BE2C (cell line): ENCODE data around the gene TTLL1.

Experiments used
- DNase-seq: peaks from one replicate; pipeline ENCODE4 v3.0.0-alpha.2; 2020
- H3K27me3 ChIP-seq: fragments of 250-450 bp; sonication (Bioruptor Pico); 2 replicates; pipeline ENCODE4 v1.5.1; 2020; ENCODE audit warnings: mild to moderate bottlenecking
- H3K36me3 ChIP-seq: fragments of 250-450 bp; sonication (Bioruptor Pico); 2 replicates; pipeline ENCODE4 v1.5.1; 2020; ENCODE audit warnings: mild to moderate bottlenecking
- H3K4me1 ChIP-seq: fragments of 250-450 bp; sonication (Bioruptor Pico); 2 replicates; pipeline ENCODE4 v1.5.1; 2020
- H3K4me3 ChIP-seq: 2 replicates; pipeline ENCODE4 v1.5.1; 2011; ENCODE audit warnings: low read depth, low read length
- H3K9me3 ChIP-seq: fragments of 250-450 bp; sonication (Bioruptor Pico); 2 replicates; pipeline ENCODE4 v1.5.1; 2020
- TF ChIP-seq, protein P1 (sequence below): IDR thresholded peaks from 2 replicates; pipeline ENCODE4 v1.5.1; 2012; ENCODE audit warnings: mild to moderate bottlenecking, low read depth, low read length

TTLL1 gene

DNA sequence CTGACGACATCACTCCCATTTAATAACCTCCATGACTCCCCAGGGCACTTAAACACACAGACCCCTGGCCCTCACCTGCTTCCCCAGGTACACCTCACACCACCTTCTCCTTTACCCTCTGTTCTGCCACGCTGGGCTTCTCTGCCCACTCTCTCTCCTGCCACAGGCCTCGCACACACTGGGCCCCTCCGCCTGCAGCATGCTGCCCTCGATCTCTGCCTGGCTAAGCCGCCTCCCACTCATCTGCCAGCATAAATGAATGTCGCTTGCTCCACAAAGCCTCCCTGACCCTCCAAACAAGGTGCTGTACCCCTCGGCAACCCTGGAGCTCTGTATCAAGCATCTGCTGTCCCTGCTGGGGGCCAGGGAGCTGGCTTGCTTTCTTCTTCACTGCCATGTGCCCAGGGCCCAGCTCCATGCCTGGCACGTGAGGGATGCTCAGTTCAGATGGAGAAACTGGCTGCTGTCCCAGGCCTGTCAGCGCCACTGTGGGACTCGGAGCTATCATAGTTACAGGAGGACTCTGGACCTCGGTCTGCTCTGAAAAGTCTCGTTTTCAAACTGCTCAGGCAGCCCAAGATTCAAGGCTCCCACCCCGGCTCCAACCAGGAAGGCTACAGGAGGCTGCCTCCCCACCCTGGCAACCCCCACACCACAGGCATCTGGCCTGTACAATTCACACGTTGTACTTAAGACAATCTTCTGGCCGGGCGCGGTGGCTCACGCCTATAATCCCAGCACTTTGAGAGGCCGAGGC, 11.9 kb downstream of the TTLL1 start:
- no peak overlapping the region for H3K4me3 ChIP-seq
- TF ChIP-seq, protein P1, sequence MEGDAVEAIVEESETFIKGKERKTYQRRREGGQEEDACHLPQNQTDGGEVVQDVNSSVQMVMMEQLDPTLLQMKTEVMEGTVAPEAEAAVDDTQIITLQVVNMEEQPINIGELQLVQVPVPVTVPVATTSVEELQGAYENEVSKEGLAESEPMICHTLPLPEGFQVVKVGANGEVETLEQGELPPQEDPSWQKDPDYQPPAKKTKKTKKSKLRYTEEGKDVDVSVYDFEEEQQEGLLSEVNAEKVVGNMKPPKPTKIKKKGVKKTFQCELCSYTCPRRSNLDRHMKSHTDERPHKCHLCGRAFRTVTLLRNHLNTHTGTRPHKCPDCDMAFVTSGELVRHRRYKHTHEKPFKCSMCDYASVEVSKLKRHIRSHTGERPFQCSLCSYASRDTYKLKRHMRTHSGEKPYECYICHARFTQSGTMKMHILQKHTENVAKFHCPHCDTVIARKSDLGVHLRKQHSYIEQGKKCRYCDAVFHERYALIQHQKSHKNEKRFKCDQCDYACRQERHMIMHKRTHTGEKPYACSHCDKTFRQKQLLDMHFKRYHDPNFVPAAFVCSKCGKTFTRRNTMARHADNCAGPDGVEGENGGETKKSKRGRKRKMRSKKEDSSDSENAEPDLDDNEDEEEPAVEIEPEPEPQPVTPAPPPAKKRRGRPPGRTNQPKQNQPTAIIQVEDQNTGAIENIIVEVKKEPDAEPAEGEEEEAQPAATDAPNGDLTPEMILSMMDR, result no peak
- H3K4me1 ChIP-seq, result no peaks in the 10 kb centered on the region
- H3K27me3 ChIP-seq, result no peaks in the 10 kb centered on the region
- no peaks in the 10 kb centered on the region for H3K9me3 ChIP-seq
- no peak for DNase-seq
- no peaks in the 10 kb centered on the region for H3K36me3 ChIP-seq

- Histone ChIP-seq H3K4me3 (no peak overlapping the region), H3K36me3 (no peaks in the 10 kb centered on the region), H3K4me1 (no peaks in the 10 kb centered on the region), H3K9me3 (no peaks in the 10 kb centered on the region), H3K27me3 (no peaks in the 10 kb centered on the region)
- TF ChIP-seq, protein P1, result no peak
- DNase-seq, result no peak
Measured at GRCh38 chr22:43066844-43067385, 22.3 kb downstream of the TTLL1 start.

- Histone ChIP-seq H3K4me3 (no peak overlapping the region), H3K36me3 (no peaks in the 10 kb centered on the region), H3K4me1 (no peaks in the 10 kb centered on the region), H3K27me3 (no peaks in the 10 kb centered on the region), H3K9me3 (no peaks in the 10 kb centered on the region)
- DNase-seq, result peak; percentile 35
- TF ChIP-seq, protein P1, result no peak
Measured at GRCh38 chr22:43066134-43066533, 23.1 kb downstream of the TTLL1 start.

DNA sequence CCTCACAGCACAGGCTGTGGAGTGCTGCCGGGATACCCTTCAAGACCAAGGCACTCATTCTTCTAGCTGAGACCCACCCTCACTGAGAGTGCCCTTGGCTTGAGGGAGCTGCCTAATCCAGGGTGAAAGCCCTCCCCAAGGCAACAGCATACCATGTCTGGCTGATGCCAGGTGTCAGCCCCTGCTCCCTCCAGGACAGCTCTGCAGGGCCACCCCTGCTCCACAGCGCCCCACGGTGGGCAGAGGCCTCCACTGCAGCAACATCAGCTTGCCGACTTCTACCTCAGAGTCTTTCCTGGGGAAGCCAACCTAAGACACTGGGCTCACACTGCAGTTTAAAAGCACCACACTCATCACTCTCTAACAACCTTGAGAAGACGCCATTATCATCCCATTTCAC, 29.0 kb downstream of the TTLL1 start:
- TF ChIP-seq, protein P1, result peak; percentile 86
- DNase-seq, result peak; percentile 72
- Histone ChIP-seq H3K4me1 (no peaks in the 10 kb centered on the region), H3K4me3 (no peak overlapping the region), H3K9me3 (no peaks in the 10 kb centered on the region), H3K27me3 (no peaks in the 10 kb centered on the region), H3K36me3 (no peaks in the 10 kb centered on the region)

- no peaks in the 10 kb centered on the region for H3K4me1 ChIP-seq
- H3K27me3 ChIP-seq, result no peaks in the 10 kb centered on the region
- TF ChIP-seq, protein P1, result no peak
- no peak for DNase-seq
- H3K36me3 ChIP-seq, result no peaks in the 10 kb centered on the region
- no peaks in the 10 kb centered on the region for H3K9me3 ChIP-seq
- H3K4me3 ChIP-seq, result no peak overlapping the region
Measured at GRCh38 chr22:43057641-43058040, 31.6 kb downstream of the TTLL1 start.

GRCh38 chr22:43053176-43053575, 36.0 kb downstream of the TTLL1 start:
- Histone ChIP-seq H3K36me3 (no peaks in the 10 kb centered on the region), H3K4me3 (no peak overlapping the region), H3K27me3 (no peaks in the 10 kb centered on the region), H3K9me3 (no peaks in the 10 kb centered on the region), H3K4me1 (no peaks in the 10 kb centered on the region)
- TF ChIP-seq, protein P1, result peak; percentile 50
- DNase-seq, result no peak
